Left lobe of liver (tissue), 2 donors: ENCODE results near the gene TRABD. TPM values are rescaled to one million over a fixed set of nuclear protein-coding genes. Genes with fewer than 3 reads are reported as not detected.
"Not testable (repeated sequence)": the region's sequence is repeated elsewhere in the genome, so short reads cannot be mapped to it uniquely, and the experiment has no call there.

ENCODE experiments used
- ATAC-seq: fragments of 200-7000 bp; cut with Tn5 transposase; one replicate; pipeline ENCODE4 v1.9.1; 2020; ENCODE audit warnings: mild to moderate bottlenecking, moderate library complexity
- DNase-seq: peaks from one replicate; pipeline ENCODE4 v3.0.0-alpha.2; 2020; ENCODE audit warnings: low spot score
- total RNA-seq: library from RNA; stranded (reverse); gene quantifications from one replicate; pipeline ENCODE4 v1.2.1, GENCODE V29; 2021
- donor health status: DM: no; HTN: no; CAD: no; lungs with moderate emphysema.
- donor health status: DM: no; HTN: yes; CAD: no.

Gene TRABD
- total RNA-seq, 1 donor from 2014 or later, result 25.9 TPM

DNA sequence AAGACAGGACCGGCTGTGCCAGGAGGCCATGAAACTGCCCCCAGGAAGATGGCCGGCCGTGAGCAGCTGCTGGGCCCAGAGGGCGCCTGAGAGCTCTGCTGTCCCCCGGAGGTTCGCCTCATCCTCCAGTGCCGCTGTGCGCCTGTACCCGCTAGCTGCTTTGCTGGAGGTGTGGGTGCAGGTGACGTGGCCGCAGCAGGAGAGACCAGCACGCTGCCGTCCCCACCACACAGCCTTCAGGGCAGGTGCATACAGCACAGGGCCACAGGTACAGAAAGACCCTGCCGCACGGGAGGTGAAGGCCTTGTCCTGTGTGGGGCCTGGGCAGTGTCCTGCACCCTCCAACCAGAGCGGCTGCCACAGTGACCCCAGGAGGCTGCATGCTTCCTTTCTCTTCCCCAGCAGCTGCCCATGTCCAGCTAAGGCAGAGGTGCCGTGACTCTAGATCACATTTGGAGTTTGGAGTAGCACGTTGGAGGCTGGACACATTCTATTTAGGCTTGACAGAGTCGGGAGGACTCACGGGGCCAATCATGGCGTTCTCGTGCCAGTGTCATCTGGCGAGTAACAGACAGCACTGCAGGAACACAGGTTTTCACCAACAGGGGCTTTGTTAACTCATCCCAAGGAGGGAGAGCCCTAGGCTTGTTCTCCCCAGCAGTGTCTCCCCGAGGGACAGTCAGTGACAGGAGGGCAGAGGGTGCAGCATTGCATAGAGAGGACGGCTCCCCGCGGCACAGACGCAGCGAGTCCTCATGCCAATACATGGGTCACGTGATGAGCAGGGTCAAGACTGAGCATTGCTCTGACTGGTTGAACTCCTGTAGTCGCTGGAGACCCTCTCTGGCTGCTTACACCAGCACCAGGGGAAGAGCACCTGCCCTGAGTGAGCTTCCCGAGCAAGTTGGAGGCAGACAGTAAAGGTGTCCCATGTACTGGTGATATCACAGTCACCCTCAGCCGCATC lies 33.9 kb upstream of the TRABD start:
- DNase-seq (no peak), ATAC-seq (no peak)

DNA sequence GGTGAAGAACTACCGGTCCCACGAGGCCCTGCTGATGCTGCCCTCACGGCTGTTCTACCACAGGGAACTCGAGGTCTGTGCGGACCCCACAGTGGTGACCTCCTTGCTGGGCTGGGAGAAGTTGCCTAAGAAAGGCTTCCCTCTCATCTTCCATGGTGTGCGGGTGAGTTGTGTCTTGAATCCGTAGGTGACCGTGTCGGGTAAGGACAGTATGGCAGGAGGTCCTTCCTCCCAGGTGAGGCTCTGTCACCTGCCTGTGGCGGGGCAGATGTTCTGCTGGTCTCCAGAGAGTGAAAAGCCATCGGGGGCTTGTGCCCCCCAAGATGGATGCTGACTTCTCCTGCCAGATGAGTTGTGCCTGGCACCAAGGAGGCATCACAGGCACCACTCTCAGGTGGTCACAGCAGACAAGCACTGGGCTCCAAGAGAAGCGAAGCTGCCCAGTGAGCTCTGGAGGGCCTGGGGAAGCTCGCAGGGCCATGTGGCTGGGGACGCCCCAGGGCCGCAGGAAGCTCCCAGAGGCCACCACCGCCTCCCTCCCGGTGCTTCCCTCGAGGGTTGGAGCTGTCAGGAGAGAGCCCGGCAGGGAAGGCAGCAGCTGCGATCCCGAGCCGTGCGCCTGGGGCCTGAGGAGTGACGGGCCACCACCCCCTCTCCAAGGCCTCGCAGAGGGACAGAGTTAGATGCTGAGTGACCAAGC lies 32.5 kb upstream of the TRABD start:
- DNase-seq (no peak), ATAC-seq (no peak)

GRCh38 chr22:50153756-50154140 lies 32.0 kb upstream of the TRABD start:
- ATAC-seq (no peak), DNase-seq (no peak)

- ATAC-seq (no peak), DNase-seq (no peak)
Measured at GRCh38 chr22:50157709-50158375, 27.9 kb upstream of the TRABD start.

DNA sequence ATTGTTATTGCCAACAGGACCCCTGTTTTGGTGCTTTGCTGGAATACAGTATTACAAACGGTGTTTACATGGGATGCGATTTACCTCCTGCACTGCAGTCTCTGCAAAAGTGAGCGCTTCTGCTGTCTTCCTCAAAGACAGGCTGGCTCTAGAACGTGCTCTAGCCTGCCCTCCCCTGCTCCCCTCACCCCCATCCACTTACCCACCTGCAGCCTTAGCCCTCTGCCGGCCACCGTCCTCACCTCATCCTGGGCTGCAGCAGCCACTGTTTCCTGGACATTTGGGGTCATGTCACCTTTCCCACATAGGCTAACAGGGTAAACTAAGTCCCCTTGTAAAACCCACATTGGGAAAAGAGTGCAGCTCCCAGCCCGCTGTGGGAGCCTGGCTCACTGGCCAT lies 24.8 kb upstream of the TRABD start:
- DNase-seq (no peak), ATAC-seq (no peak)

DNA sequence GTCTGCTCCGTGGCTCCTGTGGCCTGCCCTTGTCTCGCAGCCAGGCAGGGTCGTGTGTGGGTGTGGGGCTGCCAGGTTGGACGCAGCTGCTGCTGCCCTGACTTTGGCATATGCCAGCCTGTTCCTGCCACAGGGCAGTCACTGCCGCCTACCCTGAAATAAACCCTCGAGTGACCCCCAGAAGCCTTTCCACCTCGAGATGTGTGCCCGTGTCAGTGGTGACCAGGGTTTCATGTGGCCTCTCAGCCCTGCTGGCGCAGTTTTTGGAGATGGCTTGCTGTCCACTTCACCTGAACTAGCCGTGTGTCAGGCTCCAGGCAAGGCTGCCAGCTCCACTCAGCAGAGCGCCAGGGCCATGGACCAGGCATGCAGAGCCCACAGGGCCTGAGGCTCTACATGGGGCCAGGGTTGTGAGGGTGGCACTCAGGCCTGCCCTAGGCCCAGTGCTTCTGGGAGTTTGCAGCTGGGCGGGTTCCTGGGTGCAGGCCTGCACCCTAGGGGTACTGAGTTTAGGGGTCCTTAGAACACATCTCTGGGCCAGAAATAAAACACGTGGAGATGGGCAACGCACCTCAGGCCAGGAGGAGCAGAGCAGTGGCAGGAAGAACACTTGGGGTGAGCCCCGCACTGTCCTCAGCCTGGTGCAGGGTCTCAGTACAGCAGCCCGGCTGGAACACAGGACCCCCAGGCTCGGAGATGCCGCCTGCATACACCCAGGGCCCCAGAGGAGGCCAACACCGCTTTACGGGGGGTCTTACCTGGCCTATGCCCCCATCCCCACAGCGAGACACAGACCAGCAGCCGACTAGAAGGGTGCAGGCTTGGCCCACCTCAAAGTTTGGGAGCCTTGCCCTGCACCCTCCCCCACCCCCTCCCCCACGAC lies 24.0 kb upstream of the TRABD start:
- DNase-seq, result no peak
- no peak for ATAC-seq

DNA sequence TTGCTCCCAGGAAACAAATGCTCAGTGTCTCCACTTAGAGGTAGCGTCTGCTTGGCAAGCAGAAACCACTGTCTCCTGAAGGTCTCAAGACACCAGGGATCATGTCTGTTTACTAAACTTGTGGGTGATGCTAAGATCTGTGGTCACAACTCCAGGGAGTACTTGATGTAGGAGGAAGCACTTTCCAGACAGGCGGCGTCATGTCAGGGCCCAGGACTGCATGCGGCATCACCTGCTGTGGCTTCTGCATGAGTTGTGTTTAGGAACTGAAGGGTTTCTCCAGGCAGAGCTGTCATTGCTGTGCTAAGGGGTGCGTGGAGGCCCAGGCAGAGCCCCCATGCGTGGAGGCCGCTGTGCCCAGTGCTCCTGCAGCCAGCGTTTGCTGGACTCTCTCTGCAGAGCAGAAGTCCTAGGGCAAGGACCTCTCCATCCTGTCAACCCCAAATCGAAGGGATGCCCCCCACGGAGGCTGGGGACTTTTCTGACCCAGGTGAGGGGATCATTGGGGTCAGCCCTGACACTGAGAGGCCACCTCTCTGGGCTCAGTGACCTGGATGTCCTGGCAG lies 23.2 kb upstream of the TRABD start:
- ATAC-seq, result no peak
- no peak for DNase-seq

- peak; percentile 58 for ATAC-seq
- DNase-seq, result peak; percentile 45
Measured at GRCh38 chr22:50165436-50166123, 20.1 kb upstream of the TRABD start.

- DNase-seq (no peak), ATAC-seq (no peak)
Measured at GRCh38 chr22:50167689-50168489, 17.8 kb upstream of the TRABD start.

DNA sequence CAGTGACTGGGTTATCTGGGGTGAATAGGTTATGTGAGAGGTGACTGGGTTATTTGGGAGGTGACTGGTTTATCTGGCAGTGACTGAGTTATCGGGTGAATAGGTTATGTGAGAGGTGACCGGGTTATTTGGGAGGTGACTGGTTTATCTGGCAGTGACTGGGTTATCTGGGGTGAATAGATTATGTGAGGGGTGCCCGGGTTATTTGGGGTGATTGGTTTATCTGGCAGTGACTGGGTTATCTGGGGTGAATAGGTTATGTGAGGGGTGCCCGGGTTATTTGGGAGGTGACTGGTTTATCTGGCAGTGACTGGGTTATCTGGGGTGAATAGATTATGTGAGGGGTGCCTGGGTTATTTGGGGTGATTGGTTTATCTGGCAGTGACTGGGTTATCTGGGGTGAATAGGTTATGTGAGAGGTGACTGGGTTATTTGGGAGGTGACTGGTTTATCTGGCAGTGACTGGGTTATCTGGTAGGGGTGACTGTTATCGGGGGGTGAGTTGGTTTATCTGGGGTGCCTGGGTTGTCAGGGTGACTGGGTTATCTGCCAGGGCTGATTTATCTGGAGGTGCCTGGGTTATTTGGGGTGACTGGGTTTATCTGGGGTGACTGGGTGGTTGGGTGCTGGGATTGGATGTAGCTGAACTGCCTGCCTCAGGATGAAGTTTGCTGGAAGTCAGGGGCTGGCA lies 17.1 kb upstream of the TRABD start:
- not testable (repeated sequence) for DNase-seq, ATAC-seq

DNA sequence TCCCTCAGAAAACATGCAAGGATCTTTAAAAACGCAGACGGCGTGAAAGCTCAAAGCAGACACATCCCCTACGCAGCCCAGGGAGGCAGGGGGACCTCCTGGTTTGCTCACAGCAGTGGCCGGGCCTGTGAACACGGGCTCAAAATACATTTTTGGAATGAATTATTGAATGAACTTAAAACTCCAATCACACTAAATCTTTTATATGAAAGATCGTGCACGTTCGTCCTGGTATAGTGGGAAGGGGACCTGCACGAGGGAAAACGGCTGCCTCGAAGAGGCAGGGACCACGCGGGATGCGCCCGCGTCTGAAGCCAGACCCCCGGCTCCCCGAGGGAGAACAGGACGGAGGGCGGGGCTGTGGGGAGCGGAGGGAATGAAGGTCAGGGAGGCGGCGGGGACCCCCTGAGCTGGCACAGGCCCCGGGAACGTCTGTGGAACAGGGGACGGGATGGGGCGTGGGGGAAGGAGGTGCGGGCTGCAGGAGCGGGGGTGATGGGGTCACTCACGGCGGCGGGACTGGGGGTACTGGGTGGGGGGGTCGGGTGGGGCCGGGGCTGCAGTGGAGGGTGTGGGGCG lies 16.4 kb upstream of the TRABD start:
- ATAC-seq (no peak), DNase-seq (no peak)

GRCh38 chr22:50169774-50170341 lies 15.9 kb upstream of the TRABD start:
- peak; percentile 62 for ATAC-seq
- peak; percentile 54 for DNase-seq

DNA sequence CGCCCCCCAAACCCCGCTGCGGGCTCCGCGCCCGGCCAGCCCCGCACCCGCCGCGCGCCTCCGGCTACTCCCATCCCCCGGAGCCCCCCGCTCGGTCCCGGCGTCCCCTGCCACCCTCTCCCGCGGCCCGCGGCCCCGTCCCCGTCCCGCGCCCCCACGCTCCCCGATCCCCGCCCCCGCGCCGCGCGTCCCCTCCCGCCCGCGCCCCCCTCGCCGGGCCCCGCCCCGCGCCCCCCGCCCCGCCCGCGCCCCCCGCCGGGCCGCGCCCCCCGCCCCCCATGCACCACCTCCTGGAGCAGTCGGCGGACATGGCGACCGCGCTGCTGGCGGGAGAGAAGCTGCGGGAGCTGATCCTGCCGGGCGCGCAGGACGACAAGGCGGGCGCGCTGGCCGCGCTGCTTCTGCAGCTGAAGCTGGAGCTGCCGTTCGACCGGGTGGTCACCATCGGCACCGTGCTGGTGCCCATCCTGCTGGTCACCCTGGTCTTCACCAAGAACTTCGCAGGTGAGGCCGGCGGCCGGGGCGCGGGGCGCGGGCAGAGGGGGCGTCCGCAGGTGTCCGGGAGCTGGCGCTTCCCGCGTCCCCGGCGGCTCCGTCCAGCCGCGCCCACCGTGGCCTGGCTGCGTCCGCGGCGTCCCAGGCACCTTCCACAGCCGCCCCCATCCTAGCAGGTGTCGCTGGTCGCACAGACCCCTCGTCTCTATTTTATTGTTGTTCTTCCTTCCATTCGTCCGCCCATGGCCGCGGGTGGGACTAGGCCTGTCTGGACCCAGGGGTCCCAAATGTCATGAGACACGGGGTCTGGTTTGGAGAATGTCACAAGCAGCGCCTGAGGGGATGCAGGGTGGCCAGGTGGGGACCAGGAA lies 15.0 kb upstream of the TRABD start, which contains the start of gene PANX2:
PANX2 (plus strand) TSS at position 279 of the 866 bp plus-strand sequence; CDS start at position 279, 0 bp downstream.
- DNase-seq, result no peak
- ATAC-seq, result no peak

DNA sequence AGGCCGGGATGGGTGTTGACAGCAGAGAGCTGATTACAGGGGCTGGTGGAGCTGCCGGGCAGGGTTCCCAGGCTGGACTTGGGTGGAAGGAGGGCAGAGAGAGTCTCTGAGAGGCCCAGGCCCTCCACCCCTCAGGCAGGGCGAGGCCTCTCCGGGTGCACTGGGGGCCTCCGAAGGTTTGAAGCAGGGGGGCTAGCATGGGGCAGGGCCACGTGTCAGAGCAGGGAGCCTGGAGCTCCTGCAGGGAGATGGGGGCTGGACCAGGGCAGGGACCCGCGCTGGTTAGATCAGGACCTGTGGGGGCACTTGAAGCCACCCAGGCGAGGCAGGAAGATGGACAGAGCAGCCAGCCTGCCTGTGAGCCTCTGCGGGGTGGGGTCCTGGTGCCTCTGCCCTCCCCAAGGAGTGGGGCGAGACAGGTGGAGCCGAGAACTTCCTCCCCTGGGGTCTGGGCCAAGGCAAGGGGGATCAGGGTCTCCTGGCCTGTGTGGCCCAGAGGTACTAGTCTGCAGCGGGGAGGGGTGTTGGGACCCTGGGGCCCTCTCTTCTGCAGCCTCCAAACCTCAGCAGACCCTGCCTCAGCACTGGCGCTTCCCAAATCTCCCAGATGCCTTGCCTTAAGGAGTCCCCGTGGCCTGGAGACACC lies 14.3 kb upstream of the TRABD start:
- ATAC-seq (peak; percentile 26), DNase-seq (no peak)

DNA sequence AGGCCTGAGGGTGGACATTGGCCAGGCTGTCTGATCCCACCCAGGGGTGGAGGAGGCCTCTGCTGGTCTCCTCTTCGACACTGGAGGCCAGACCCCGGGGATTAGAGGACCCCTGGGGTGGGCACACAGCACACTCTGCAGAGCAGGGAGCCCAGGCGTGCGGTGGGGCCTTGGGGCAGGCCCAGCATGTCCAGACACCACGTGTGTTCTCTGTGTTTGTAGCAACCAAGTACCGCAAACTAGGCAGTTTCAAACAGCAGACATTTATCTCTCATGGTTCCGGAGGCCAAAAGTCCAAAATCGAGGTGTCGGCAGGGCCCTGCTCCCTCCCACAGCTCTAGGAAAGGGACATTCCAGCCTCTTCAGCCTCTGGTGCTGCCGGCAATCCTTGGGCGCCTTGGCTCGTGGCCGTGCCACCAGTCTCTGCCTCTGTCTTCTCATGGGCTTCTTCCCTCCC lies 13.7 kb upstream of the TRABD start:
- no peak for DNase-seq
- ATAC-seq, result peak; percentile 61
